GM10266 (cell line): ENCODE measurements around the gene DUSP16.

Experiments used
- DNase-seq: peaks from one replicate; pipeline ENCODE4 v3.0.0; 2012; ENCODE audit errors: extremely low spot score
- CTCF ChIP-seq: IDR thresholded peaks from 2 replicates; pipeline ENCODE4 v1.5.1; 2012; ENCODE audit warnings: mild to moderate bottlenecking, low read depth; ENCODE audit not compliant: control insufficient read depth, insufficient read depth; ENCODE audit errors: missing control alignments

The DUSP16 gene

DNA sequence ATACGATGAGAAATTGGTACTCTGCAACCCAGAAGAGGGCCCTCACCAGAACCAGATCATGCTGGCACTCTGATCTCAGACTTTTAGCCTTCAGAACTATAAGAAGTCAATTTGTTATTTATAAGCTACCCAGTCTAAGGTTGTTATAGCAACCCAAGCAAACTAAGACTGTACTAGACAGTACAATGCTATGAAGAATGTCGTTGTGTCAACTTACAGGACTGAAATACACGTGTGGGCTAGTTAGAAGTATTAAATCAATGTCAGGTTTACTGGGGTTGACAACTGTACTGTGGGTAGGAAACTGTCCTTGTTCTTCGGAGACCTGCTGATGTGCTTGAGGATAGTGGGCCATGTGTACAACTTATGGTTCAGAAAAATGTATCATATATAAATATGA lies 19.7 kb downstream of the DUSP16 start:
- DNase-seq = no peak
- TF ChIP-seq CTCF = no peak

GRCh38 chr12:12542286-12542685 lies 20.4 kb downstream of the DUSP16 start:
- TF ChIP-seq CTCF = no peak
- no peak for DNase-seq

DNA sequence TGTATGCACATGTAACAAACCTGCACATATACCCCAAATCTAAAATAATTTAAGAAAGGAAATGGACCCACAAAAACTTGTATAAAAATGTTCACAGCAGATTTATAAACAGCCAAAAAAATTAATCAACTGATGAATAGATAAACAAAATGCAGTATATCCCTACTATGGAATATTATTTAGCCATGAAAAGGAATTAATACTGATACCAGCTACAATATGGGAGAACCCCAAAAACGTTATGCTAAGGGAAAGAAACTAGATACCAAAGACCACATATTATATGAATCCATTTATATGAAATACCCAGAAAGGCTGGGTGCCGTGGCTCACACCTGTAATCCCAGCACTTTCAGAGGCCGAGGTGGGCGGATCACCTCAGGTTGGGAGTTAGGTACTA lies 20.9 kb downstream of the DUSP16 start:
- no peak for TF ChIP-seq CTCF
- no peak for DNase-seq

GRCh38 chr12:12540261-12541013 lies 22.2 kb downstream of the DUSP16 start:
- TF ChIP-seq CTCF = no peak

DNA sequence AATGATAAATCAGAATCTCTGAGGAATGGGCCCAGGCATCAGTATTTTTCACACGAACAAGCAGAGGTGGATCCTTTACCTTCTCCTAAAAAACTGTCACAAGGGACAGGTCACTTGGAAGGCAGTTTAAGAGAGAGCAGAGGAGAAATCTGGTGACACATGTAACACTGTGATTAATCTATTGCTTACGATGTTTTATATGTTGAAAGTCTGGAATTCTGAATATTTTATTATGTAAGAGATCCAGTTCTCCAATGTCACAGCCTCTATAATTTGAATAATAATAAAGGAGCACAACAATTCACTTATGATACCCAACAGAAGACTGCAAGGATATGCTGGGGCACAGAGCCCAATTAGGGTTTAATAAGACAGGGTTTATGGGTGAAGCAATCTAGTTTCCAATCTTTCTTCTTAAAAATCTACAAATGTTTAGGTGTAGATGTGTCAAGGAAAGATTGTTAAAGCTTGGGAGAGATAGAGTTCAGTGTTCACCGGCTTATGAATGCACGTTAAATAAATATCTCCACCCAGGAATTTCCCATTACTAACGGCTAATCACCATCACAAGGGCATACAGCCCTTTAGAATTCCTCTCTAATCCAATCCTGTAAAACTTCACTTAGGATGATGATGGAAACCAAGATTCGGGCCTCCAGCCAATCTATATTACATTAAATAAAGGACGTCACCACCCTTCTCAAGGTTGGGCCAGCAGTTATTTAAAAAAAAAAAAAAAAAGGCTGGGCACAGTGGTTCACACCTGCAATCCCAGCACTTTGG lies 23.4 kb downstream of the DUSP16 start:
- no peak for DNase-seq
- TF ChIP-seq CTCF = no peak

More at GRCh38 chr12:12540261-12541013, 22.2 kb downstream of the DUSP16 start:
- no peak for DNase-seq

GRCh38 chr12:12538535-12538934 lies 24.1 kb downstream of the DUSP16 start:
- no peak for TF ChIP-seq CTCF
- DNase-seq = no peak

DNA sequence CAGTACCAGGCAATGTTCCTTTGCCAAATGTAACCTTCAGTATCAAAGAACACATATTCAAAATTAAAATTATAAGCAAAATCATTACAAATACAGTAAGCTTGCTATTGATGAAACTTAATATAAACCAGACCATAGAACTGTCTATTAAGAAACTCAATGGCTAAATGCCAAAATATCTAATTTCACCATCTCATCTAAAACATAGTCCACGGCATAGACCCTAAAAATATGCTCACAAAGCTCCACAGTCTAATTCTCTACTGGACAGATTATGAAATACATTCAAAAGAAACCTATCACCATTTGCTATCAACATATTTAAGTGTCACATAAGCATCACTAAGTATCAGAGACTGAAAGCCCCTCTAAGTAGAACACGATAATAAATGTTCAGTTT lies 25.2 kb downstream of the DUSP16 start:
- TF ChIP-seq CTCF = no peak
- no peak for DNase-seq
